Cardiac muscle cell (in vitro differentiated cells and primary cell): Measurements from ENCODE around the gene AARS1. TPM values are rescaled to one million over a fixed set of nuclear protein-coding genes. Genes with fewer than 3 reads are reported as not detected.
"Not testable (repeated sequence)": the region's sequence is repeated elsewhere in the genome, so short reads cannot be mapped to it uniquely, and the experiment has no call there.

Experiments used
- DNase-seq, 2 donors: peaks; one replicate each; pipeline versions ENCODE4 v3.0.0 to v3.0.0-alpha.2; 2010 to 2017; ENCODE audit warnings: low read depth in 1 of 2, low spot score in 1 of 2
- H3K27ac ChIP-seq: fragments of 200-600 bp; sonication (generic); 2 replicates; pipeline ENCODE4 v1.5.1; 2016
- H3K27me3 ChIP-seq: fragments of 200-600 bp; sonication (generic); 2 replicates; pipeline ENCODE4 v1.6.0; 2016; ENCODE audit warnings: control low read depth
- H3K36me3 ChIP-seq: fragments of 200-600 bp; sonication (generic); 2 replicates; pipeline ENCODE4 v1.5.1; 2016; ENCODE audit warnings: control low read depth
- H3K4me1 ChIP-seq: fragments of 200-600 bp; sonication (generic); 2 replicates; pipeline ENCODE4 v1.8.1; 2017; ENCODE audit warnings: low read depth, mild to moderate bottlenecking, mixed run types
- H3K4me3 ChIP-seq: fragments of 200-600 bp; sonication (generic); 2 replicates; pipeline ENCODE4 v1.5.1; 2016; ENCODE audit warnings: mild to moderate bottlenecking
- H3K9me3 ChIP-seq: fragments of 200-600 bp; sonication (generic); 2 replicates; pipeline ENCODE4 v1.5.1; 2017; ENCODE audit warnings: low read depth, mild to moderate bottlenecking, control low read depth
- polyA plus RNA-seq: library from polyadenylated mRNA; unstranded; fragments of >200 nt; fragmentation: Nextera tagmentation; extraction: Ambion mirVana; gene quantifications from 2 replicates; pipeline ENCODE4 v1.2.1, GENCODE V29; 2016
- total RNA-seq: library from RNA; depleted of rRNA; stranded (reverse); fragments of >200 nt; gene quantifications from 2 replicates; pipeline ENCODE4 v1.2.3, GENCODE V29; 2016
- TF ChIP-seq, protein P1 (sequence below): IDR thresholded peaks from 2 replicates; pipeline ENCODE4 v1.5.1; 2012; ENCODE audit warnings: low read depth, mild to moderate bottlenecking, low read length

AARS1 gene
- total and polyA plus RNA-seq, 2 experiments from 2014 or later = 81.4 to 114 TPM

DNA sequence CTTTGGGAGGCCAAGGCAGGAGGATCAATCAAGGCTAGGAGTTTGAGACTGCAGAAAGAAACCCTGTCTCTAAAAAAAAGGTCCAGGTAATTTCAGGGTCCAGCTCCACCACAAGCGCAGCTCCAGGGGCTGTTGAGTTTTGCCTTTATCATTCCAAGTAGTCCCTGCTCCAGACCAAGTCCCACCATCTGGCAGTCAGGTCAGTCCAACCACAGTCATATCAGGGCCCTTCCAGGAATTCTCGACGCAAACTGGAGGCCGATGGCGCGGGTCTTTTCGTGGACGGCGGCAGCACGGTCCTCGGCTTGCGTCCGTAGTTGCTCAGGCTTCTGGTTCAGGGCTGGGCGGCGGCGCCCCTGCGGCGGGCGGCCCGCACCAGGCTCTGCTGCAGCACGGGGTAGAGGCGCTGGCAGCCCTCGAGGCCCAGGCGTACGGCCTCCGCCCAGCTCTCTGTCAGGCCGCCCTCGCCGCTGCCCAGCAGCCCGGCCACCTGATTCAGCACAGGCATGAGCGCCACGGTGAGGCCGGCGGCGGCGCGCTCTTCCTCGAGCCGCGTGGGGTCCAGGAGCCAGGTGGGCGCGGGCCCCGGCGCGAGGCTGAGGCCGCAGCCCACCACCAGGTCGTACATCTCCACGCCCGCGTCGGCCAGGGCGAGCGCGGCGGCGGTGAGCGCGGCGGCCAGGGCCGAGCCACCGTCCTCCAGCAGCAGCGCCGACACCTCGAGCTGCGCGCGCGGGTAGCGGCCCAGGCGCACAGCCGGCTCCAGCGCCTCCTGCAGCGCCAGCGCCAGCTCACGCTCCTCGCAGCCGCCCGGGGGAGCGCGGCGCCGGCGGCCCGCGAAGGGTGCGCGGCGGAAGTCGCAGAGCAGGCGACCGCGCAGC, 38.3 kb downstream of the AARS1 start:
- TF ChIP-seq, protein P1, sequence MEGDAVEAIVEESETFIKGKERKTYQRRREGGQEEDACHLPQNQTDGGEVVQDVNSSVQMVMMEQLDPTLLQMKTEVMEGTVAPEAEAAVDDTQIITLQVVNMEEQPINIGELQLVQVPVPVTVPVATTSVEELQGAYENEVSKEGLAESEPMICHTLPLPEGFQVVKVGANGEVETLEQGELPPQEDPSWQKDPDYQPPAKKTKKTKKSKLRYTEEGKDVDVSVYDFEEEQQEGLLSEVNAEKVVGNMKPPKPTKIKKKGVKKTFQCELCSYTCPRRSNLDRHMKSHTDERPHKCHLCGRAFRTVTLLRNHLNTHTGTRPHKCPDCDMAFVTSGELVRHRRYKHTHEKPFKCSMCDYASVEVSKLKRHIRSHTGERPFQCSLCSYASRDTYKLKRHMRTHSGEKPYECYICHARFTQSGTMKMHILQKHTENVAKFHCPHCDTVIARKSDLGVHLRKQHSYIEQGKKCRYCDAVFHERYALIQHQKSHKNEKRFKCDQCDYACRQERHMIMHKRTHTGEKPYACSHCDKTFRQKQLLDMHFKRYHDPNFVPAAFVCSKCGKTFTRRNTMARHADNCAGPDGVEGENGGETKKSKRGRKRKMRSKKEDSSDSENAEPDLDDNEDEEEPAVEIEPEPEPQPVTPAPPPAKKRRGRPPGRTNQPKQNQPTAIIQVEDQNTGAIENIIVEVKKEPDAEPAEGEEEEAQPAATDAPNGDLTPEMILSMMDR = no peak
- H3K36me3 ChIP-seq = peaks cover 33% of the 10 kb centered on the region
- no peaks in the 10 kb centered on the region for H3K27me3 ChIP-seq
- H3K9me3 ChIP-seq = no peaks in the 10 kb centered on the region
- H3K4me1 ChIP-seq = peaks cover 8% of the 10 kb centered on the region
- peak overlapping the region; percentile 92 for H3K27ac ChIP-seq
- H3K4me3 ChIP-seq = peak overlapping the region; percentile 86
- peak; percentile 65 to 69 for DNase-seq

DNA sequence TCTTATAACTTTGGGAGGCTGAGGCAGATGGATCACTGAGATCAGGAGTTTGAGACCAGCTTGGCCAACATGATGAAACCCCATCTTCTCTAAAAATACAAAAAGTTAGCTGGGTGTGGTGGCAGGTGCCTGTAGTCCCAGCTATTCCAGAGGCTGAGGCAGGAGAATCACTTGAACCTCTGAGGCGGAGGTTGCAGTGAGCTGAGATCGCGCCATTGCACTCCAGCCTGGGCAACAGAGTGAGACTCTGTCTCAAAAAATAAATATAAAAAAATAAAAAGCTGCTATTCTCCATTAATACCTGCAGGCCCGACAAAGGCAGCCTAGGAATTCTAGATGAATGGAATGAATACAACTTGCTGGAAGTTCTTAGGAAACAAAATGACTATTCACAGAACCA, 39.6 kb downstream of the AARS1 start:
- not testable (repeated sequence) for H3K4me3 ChIP-seq, H3K27me3 ChIP-seq, H3K4me1 ChIP-seq, DNase-seq, H3K9me3 ChIP-seq
- H3K36me3 ChIP-seq = peaks cover 24% of the 10 kb centered on the region
- peak overlapping the region; percentile 72 for H3K27ac ChIP-seq

DNA sequence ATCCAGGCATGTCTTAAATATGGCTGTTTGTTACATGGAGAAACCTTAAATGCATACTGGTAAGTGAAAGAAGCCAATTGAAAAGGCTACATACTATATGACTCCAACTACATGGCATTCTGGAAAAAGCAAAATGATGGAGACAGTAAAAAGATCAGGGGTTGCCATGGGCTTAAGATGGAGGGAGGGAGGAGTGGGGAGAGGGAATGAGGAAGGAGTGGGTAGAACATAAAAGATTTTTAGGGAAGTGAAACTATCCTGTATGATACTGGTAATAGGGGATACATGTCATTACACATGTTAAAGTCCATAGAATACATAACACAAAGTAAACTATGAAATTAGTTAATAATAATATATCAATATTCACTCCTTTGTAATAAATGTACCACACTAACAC, 50.5 kb downstream of the AARS1 start:
- H3K27ac ChIP-seq, DNase-seq, H3K9me3 ChIP-seq, H3K4me3 ChIP-seq, H3K4me1 ChIP-seq, H3K27me3 ChIP-seq, H3K36me3 ChIP-seq: not testable (repeated sequence)

DNA sequence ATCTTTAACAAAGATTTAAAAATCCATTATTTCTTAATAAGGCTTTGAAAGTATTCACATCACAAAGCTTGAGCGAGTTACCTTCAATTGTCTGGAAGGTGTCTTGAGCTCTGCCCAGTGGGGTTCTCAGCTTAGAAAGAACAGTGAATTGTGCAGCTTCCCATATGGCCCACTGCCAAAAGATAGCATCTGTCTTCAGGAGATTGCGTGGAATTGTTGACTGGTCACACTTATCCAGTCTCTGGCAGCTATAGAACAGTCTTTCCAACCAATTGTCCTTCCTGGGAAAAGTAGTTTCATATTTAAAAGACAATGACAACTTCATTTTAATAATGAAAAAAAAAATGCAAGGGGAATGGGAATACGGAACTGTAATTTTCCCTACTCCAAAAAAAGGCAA, 57.5 kb downstream of the AARS1 start:
- H3K36me3 ChIP-seq, H3K4me1 ChIP-seq, H3K9me3 ChIP-seq, H3K4me3 ChIP-seq, H3K27ac ChIP-seq, H3K27me3 ChIP-seq: not testable (repeated sequence)
- DNase-seq = peak in 1 of 2 donors; percentile 12

DNA sequence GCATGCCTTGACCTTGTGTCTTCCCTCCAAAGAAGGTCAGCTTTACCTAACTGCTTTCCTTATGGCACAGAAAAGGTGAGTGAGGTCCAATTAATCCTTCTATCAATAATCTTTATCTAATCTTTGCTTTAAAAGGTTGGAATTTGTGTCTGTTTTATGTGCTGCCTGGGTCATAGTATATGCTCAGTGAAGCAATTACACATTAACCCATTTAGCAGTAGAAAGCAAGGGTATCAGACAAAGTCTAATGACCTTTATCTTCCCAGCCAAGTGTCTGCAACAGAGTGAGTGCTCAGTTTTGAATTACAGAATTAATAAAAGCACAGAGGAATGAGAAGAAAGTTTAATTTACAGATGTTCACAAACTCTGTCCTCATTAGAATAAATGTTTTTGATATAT, 63.3 kb downstream of the AARS1 start:
- H3K4me3 ChIP-seq, H3K27me3 ChIP-seq, H3K36me3 ChIP-seq, H3K27ac ChIP-seq, H3K9me3 ChIP-seq, H3K4me1 ChIP-seq, DNase-seq: not testable (repeated sequence)

DNA sequence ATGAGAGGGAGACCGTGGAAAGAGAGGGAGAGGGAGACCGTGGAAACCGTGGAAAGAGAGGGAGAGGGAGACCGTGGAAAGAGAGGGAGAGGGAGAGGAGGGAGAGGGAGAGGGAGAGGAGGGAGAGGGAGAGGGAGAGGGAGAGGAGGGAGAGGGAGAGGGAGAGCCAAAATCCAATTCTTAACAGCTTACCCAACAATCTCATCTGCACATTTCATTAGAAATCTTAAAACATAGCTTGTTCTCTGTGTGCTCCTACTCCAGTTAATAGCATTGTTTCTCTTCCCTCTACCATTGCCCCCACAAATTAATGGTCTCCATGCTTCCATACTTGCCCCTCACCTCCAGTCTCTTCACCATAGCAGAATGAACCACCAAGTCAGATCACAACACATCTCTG, 63.9 kb downstream of the AARS1 start:
- not testable (repeated sequence) for H3K27ac ChIP-seq, H3K9me3 ChIP-seq, H3K36me3 ChIP-seq, H3K4me3 ChIP-seq, DNase-seq, H3K27me3 ChIP-seq, H3K4me1 ChIP-seq

DNA sequence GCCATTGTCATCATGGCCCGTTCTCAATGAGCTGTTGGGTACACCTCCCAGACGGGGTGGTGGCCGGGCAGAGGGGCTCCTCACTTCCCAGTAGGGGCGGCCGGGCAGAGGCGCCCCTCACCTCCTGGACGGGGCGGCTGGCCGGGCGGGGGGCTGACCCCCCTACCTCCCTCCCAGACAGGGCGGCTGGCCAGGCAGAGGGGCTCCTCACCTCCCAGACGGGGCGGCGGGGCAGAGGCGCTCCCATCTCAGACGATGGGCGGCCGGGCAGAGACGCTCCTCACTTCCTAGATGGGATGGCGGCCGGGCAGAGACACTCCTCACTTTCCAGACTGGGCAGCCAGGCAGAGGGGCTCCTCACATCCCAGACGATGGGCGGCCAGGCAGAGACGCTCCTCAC, 64.7 kb downstream of the AARS1 start:
- H3K27me3 ChIP-seq, H3K27ac ChIP-seq, H3K4me3 ChIP-seq, DNase-seq, H3K4me1 ChIP-seq, H3K9me3 ChIP-seq, H3K36me3 ChIP-seq: not testable (repeated sequence)

DNA sequence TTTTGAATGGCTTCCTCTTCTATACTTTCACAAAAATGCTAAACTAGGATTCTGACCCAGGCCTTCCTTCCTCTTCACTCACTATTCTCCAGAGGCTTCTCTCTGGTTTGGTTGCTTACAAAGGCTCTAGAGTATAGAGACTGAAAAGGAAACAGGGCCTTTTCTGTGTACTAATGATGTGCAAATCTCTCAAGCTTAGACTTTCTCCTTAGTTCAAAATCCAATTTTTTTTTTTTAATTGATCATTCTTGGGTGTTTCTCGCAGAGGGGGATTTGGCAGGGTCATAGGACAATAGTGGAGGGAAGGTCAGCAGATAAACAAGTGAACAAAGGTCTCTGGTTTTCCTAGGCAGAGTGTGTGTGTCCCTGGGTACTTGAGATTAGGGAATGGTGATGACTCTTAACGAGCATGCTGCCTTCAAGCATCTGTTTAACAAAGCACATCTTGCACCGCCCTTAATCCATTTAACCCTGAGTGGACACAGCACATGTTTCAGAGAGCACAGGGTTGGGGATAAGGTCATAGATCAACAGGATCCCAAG, 65.3 kb downstream of the AARS1 start:
- not testable (repeated sequence) for H3K27me3 ChIP-seq, DNase-seq, H3K27ac ChIP-seq, H3K36me3 ChIP-seq, H3K4me3 ChIP-seq, H3K9me3 ChIP-seq, H3K4me1 ChIP-seq

DNA sequence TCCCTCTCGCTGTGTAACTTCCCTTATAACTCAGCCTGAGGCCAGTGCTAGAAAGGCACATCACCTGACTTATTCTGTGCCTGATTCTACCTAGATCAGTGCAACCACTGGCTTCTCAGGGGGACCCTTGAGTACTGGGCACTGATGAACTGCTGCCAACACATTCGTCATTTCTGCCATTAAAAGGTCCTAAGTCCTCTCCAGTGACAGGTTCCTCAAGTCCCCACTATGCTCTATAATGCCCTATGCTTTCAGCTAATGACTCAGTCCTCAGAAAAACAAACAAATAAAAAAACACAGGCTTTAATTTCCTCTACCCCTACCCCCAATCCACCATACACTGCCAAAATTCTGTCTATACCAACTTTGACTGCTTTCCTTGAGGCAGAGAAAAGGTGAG, 66.1 kb downstream of the AARS1 start:
- not testable (repeated sequence) for H3K9me3 ChIP-seq, H3K4me1 ChIP-seq, H3K36me3 ChIP-seq, H3K27ac ChIP-seq, H3K27me3 ChIP-seq, H3K4me3 ChIP-seq, DNase-seq

DNA sequence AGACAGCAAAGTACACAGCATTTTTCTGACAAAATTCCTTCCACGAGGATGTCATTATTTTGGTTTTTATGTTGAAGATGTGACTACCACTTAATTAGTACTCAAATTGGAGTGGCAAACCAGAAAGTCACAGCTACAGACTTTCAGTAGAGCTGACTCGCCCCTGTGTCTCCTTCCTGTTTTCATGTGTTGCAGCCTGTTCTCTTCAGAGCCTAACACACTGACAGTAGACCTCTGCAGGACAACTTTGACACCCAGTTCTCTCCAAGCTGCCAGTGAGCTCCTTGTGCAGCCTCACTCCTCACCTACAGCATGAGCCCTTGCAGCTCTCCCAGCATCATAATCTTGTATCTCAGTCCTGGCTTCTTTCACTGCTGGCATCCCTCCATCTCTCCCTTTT, 66.7 kb downstream of the AARS1 start:
- not testable (repeated sequence) for H3K4me3 ChIP-seq, H3K27me3 ChIP-seq, H3K27ac ChIP-seq, DNase-seq, H3K36me3 ChIP-seq, H3K9me3 ChIP-seq, H3K4me1 ChIP-seq

DNA sequence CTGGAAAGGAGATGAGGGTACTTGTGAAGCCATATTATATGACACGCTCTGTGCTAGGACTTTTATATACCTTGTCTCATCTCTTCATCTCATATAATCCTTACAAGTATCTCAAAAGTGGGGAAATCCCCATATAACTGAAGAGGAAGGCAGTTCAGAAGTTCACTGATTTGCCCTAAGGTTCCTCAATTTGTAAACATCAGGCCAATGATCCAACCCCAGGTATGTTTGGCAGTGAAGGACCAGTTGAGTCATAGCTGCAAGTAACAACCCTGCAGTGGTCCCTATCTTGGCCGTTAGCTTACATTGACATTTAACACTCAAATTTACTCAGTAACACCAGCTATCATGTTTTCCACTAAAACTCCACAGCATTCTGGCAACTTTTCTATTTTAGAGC, 70.7 kb downstream of the AARS1 start:
- not testable (repeated sequence) for DNase-seq, H3K27ac ChIP-seq, H3K4me3 ChIP-seq, H3K4me1 ChIP-seq, H3K36me3 ChIP-seq, H3K27me3 ChIP-seq, H3K9me3 ChIP-seq

DNA sequence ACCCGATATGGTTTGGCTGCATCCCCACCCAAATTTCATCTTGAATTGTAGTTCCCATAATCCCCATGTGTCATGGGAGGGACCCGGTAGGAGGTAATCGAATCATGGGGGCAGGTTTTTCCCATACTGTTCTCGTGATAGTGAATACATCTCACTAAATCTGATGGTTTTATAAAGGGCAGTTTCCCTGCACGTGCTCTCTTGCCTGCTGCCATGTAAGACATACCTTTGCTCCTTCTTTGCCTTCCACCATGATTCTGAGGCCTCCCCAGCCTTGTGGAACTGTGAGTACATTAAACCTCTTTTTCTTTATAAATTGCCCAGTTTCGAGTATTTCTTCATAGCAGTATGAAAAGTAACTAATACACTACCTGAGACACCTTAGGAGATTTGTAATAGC, 82.9 kb downstream of the AARS1 start:
- H3K27me3 ChIP-seq, H3K4me1 ChIP-seq, H3K4me3 ChIP-seq, H3K27ac ChIP-seq, DNase-seq, H3K36me3 ChIP-seq, H3K9me3 ChIP-seq: not testable (repeated sequence)

DNA sequence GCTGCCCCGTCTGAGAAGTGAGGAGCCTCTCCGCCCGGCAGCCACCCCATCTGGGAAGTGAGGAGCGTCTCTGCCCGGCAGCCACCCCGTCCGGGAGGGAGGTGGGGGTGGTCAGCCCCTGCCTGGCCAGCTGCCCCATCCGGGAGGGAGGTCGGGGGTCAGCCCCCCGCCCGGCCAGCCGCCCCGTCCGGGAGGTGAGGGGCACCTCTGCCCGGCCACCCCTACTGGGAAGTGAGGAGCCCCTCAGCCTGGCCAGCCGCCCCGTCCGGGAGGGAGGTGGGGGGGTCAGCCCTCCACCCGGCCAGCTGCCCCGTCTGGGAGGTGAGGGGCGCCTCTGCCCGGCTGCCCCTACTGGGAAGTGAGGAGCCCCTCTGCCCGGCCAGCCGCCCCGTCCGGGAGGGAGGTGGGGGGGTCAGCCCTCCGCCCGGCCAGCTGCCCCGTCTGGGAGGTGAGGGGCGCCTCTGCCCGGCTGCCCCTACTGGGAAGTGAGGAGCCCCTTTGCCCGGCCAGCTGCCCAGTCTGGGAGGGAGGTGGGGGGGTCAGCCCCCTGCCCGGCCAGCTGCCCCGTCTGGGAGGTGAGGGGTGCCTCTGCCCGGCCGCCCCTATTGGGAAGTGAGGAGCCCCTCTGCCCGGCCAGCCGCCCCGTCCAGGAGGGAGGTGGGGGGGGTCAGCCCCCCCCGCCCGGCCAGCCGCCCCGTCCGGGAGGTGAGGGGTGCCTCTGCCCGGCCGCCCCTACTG, 84.5 kb downstream of the AARS1 start:
- H3K4me3 ChIP-seq, H3K27ac ChIP-seq, DNase-seq, H3K36me3 ChIP-seq, H3K27me3 ChIP-seq, H3K4me1 ChIP-seq, H3K9me3 ChIP-seq: not testable (repeated sequence)
